SK-N-MC (cell line): ENCODE measurements around the gene CBLIF.

Experiments
- EZH2 ChIP-seq: fragments of 200-600 bp; sonication (generic); IDR thresholded peaks from one replicate; pipeline ENCODE4 v1.6.1; 2017; ENCODE audit warnings: antibody characterized with exemption
- FOXP2 ChIP-seq: optimal IDR thresholded peaks from 2 replicates; pipeline ENCODE3; 2011; ENCODE audit warnings: mild to moderate bottlenecking, moderate library complexity; ENCODE audit not compliant: insufficient read depth; ENCODE audit errors: extremely low read length, control extremely low read depth
- POLR2AphosphoS5 ChIP-seq: IDR thresholded peaks from 2 replicates; pipeline ENCODE4 v1.6.1; 2012; ENCODE audit warnings: mild to moderate bottlenecking, low read depth, low read length, borderline replicate concordance

DNA sequence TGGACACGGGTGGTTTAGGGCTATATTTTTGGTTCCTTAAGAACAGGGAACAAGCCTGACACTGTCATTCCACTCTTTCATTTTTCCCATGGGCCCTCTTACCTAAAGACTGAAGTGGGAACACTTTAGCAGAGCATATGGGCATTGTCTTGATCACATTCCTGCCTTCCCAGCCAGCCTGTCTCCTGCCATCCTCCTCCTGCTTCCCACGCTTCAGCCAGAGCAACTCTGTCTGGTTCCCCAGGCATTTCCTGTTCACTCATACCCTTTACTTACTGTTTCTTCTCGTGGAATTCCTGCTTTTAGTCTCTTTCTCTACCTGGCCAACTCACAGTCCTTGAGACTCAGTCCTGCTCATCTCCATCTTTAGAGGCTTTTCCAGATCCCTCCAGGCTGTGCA lies 57.5 kb downstream of the CBLIF start:
- no peak for TF ChIP-seq POLR2AphosphoS5
- TF ChIP-seq EZH2 = no peak
- no peak for TF ChIP-seq FOXP2
